GM19397 (cell line): Measurements from ENCODE around the gene MYO3A.
"Not testable (repeated sequence)": the region's sequence is repeated elsewhere in the genome, so short reads cannot be mapped to it uniquely, and the experiment has no call there.

ENCODE experiments used
- ATAC-seq: cut with Tn5 transposase; IDR thresholded peaks from one replicate; pipeline ENCODE4 v1.9.1; 2021; ENCODE audit warnings: mild to moderate bottlenecking, moderate library complexity; ENCODE audit not compliant: unreplicated experiment

Gene MYO3A

GRCh38 chr10:26067680-26068079 is 133.7 kb downstream of the MYO3A start:
- ATAC-seq = no peak

DNA sequence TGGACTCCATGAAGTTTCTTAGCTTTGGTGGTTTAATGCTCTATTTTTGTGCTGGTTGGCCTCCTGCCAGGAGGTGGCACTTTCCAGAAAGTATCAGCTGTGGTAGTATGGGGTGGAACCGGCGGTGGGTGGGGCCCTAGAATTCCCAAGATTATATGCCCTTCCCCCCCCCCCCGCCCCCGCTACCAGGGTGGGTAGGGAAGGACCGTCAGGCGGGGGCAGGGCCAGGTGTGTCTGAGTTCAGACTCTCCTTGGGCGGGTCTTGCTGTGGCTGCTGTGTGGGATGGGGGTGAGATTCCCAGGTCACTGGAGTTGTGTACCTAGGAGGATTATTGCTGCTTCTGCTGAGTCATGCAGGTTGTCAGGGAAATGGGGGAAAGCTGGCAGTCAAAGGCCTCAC is 146.9 kb downstream of the MYO3A start:
- not testable (repeated sequence) for ATAC-seq

DNA sequence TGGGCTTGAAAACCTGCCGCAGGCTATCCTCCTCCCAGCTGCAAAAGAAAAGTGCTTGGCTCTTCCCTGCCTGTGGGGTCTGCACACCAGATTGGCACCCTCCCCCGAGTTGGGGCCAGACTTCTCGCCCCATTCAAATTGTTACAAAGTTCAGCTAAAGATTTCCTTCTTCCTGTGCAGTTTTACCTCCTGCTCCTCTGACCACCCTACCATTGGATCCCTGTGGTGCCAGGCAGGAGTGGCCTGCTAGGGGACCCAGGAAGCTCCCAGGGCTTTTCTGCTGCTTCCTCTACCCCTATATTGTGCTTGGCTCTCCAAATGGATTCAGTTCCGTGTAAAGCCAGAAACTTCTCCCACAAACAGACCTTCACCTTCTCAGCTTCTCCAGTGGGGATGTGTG is 147.4 kb downstream of the MYO3A start:
- ATAC-seq = no peak

- ATAC-seq = no peak
Observed at GRCh38 chr10:26085549-26085948, 151.5 kb downstream of the MYO3A start.

GRCh38 chr10:26087666-26088065 is 153.6 kb downstream of the MYO3A start:
- no peak for ATAC-seq

- no peak for ATAC-seq
Observed at GRCh38 chr10:26090026-26090425, 156.0 kb downstream of the MYO3A start.

- ATAC-seq = no peak
Observed at GRCh38 chr10:26090762-26091161, 156.7 kb downstream of the MYO3A start.

DNA sequence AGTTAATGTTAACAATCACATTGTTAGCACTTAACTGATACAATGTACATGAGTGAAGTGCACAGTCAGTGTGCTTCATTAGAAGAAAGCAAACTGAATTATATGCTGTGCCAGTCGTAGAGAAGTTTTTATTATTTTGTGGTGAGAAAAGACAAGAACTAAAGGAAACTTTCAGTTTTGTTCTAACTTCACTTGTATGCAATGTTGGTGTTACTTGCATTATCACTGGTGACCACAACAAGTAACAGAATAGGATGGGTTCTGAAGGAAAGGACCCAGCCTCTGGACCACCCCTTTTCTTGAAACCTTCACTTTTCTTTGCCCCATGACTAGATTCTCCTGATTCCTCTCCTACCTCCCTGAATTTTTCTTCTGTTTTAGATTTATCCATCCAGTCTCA is 159.2 kb downstream of the MYO3A start:
- no peak for ATAC-seq

- ATAC-seq = no peak
Observed at GRCh38 chr10:26095781-26096180, 161.8 kb downstream of the MYO3A start.

- ATAC-seq = not testable (repeated sequence)
Observed at GRCh38 chr10:26097549-26097948, 163.5 kb downstream of the MYO3A start.

DNA sequence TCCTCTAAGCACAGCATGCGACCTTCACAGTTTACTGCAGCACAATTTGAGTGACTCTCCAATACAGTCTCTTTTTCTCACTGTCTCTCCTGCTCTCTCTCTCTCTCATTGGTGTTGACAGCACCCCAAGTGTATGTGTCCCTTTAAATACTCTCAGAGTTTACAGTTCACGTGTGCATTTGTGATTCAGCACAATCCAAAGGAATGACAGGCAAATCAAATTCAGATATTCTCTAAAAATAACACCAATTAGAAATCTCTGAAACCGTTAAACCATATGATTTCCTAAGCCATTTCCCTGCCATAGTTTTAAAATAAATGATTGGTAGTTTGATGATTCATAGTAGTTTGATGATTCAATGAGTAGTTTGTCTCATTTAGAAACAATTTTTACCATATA is 178.5 kb downstream of the MYO3A start:
- no peak for ATAC-seq

DNA sequence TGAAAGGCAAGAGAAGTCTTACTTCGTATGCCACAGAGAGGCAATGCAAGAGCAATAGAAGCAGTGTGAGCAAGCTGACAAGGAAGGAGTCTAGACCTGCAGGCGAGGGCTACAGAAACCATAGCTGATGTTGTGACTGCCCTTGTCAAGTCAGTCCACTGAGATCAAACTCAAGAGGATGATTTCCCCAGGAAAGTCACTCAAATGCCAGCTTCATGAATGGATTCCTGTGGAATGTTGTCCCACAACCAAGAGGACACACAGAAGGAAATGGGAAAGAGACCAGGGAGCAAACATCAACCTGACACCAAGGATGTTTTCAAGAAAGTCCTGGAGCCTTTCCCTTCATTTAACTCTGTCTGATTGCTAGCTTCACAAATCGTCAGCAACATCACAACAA is 204.6 kb downstream of the MYO3A start:
- no peak for ATAC-seq

DNA sequence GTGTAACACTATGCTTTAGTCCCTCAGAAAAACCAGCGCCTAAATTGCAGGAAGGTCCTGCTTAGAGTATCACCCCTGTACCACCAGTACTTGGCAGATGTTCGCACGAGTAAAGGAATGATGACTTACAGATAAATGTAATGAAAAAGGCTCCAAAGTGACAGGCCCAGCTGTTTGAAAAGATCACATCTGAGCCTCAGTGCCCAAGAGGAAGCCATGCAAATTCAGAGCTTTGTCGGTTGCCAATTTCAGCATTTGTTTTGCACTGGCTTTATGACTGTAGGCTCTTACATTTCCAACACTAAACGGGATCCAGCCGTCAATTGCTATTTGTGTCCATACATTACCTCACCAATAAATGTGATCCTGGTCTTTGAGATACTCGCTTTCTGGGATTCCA is 222.0 kb downstream of the MYO3A start:
- no peak for ATAC-seq

DNA sequence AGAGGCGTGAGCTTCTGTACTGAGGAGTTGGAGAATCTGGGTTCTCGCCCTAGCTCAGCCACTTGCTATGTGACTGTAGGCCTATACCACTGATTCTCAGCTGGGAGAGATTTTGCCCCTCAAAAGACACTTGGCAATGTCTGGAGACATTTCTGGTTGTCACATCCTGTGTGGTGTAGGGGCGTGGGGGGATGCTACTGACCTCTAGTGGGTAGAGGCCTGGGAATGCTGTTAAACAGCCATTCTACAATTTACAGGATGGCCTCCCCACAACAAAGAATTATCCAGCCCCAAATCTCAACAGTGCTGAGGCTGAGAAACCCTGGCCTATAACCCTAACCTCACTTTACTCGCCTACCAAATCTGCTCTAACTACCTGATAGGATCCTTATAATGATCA is 223.7 kb downstream of the MYO3A start:
- ATAC-seq = no peak

- no peak for ATAC-seq
Observed at GRCh38 chr10:26169466-26169865, 235.4 kb downstream of the MYO3A start.

GRCh38 chr10:26172131-26172530 is 238.1 kb downstream of the MYO3A start:
- ATAC-seq = no peak

- no peak for ATAC-seq
Observed at GRCh38 chr10:26173837-26174236, 239.8 kb downstream of the MYO3A start.

DNA sequence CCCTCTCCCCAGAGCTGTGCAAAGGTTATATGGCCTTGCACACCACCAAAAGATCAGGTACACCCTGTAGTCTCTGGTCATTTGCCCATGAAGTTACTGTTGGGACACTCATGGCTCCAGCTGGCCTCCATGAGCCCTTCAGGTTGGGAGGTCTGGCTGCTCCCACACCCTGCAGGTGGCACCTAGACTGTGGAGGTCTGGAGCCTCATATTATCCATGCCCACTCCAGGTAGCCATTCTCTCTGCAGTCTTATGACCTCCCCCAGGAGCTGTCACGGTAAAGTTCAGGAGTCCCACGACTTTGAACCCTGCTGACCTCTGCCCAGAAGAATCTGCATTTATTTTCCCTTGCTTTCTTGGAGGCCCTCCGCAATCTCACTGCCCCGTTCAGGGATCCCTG is 243.3 kb downstream of the MYO3A start:
- ATAC-seq = no peak

DNA sequence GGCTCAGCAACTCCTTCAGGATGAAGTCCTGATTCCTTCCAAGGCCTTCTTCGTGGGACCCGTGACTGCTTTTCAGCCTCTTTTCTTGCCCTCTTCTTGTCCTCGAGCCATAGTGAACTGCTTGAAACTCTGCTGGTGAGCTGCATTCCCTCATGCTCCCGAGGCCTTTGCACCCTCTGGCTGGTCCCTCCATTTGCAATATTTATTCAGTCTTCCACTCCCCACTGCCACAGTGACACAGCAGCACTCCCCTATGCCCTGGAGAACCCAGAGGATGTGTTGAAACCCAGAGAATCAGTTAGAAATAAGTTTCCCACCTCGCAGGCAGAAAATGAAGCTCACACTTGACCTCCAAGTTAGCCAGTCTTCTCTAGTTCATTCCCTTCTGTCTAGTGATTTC is 260.2 kb downstream of the MYO3A start:
- no peak for ATAC-seq

DNA sequence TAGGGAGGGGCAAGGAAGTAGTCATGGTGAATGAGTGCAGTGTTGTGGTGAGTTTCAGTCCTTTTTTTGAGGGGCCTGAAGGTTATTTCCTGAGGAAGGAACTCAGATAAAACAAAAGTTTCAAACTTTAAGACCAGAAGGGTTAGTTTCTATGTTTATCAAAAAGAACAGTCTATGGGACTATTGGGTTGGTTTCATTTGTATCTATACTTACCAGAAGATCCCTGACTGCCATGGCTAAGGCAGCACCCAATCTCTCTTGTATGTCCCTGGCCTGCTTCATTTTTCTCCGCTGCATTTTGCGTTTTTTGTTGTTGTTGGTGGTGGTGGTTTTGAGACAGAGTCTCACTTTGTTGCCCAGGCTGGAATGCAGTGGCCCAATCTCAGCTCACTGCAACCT is 263.2 kb downstream of the MYO3A start:
- ATAC-seq = no peak

- ATAC-seq = no peak
Observed at GRCh38 chr10:26198119-26198518, 264.1 kb downstream of the MYO3A start.

GRCh38 chr10:26199841-26200240 is 265.8 kb downstream of the MYO3A start:
- ATAC-seq = no peak

- ATAC-seq = no peak
Observed at GRCh38 chr10:26205223-26205622, 271.2 kb downstream of the MYO3A start.
